Left forelimb (tissue), 1 donor: ENCODE measurements around the gene TMEM179.
"Not testable (repeated sequence)": the region's sequence is repeated elsewhere in the genome, so short reads cannot be mapped to it uniquely, and the experiment has no call there.

Source experiments
- DNase-seq: peaks from one replicate; pipeline ENCODE4 v3.0.0-alpha.2; 2018; ENCODE audit warnings: low spot score

TMEM179 gene

GRCh38 chr14:104604458-104605449, at the start of gene TMEM179:
TSS of gene TMEM179 (minus strand) at chr14:104604772. CDS start at chr14:104604741, 31 bp downstream.
- DNase-seq, result peak; percentile 76

DNA sequence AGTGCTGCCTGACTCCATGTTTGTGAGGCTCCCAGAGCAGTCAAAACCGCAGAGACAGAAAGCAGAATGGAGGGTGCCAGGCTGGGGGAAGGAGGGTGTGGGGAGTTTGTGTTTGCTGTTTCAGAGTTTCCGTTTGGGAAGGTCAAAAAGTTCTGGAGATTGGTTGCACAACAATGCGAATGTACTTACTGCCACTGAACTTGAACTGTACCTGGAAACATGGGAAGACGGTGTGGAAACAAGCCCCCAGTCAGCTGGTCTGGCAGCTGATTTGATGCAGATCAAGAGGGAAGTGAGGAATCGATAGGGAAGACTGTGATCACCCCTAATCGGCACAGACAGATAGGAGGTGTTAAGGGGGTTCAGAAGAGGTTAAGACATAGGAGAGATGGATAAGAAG, 49.5 kb upstream of the TMEM179 start:
- no peak for DNase-seq

- not testable (repeated sequence) for DNase-seq
These were observed 48.8 kb upstream of the TMEM179 start for GRCh38 chr14:104653130-104653920.

GRCh38 chr14:104652386-104652785, 47.8 kb upstream of the TMEM179 start:
- no peak for DNase-seq

DNA sequence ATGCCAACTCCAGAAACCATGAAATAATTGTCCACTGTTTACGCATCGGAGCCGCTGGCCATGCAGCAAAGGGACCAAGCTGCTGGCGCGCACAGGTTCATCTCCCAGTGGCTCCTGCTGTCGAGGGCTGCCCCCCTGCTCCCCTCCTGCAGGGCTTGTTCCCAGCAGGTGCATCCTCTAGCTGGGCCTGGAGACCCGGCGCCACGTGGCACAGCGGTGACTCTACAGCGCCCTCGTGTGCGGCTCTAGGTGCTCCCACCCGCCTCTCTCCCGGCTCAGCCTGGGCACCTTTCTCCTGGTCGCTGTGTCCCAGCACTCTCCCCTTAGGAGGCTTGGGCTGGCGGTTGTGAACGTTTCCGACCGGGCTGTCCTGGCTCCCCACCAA, 47.3 kb upstream of the TMEM179 start:
- DNase-seq, result no peak

DNA sequence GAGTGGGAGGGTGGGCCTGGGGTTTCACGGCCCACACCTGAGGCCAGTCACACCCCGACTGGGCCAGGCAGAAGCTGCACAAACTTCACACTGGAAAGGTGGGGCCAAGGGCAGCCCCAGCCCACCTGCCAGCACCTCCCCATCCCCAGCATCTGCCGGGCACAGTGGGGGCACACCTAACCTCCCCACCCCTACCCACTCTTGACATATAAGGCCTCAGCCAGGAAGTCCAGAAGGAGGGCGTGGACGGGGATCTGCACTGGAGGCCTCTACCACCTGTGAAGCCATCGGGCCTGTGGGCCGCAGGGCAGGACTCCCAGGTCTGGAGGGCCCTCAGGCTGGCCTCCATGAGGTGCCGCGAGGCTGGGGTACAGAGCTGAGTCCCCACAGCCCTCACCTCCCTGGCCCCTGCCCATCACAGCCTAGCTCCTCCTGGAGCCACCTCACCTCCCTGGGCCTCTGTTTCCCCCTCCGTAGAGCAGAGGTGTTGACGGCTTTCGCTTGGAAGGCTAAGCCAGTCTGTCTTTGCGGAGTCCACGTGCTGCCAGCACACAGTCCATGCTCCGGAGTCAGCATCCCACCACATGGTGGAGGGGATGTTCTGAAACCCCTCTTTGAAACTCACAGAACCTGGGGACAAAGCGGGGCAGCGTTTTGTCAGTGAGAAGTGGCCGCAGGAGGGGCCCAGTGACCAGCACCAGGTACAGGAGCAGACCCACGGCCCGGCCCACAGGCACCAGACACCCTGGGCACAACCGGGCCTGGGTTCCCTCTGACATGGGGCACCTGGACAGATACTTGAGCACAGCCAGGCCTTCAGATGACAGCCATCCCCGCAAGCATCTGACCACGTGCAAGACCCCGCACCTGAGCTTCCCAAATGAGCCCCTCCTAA, 46.7 kb upstream of the TMEM179 start:
- no peak for DNase-seq

DNA sequence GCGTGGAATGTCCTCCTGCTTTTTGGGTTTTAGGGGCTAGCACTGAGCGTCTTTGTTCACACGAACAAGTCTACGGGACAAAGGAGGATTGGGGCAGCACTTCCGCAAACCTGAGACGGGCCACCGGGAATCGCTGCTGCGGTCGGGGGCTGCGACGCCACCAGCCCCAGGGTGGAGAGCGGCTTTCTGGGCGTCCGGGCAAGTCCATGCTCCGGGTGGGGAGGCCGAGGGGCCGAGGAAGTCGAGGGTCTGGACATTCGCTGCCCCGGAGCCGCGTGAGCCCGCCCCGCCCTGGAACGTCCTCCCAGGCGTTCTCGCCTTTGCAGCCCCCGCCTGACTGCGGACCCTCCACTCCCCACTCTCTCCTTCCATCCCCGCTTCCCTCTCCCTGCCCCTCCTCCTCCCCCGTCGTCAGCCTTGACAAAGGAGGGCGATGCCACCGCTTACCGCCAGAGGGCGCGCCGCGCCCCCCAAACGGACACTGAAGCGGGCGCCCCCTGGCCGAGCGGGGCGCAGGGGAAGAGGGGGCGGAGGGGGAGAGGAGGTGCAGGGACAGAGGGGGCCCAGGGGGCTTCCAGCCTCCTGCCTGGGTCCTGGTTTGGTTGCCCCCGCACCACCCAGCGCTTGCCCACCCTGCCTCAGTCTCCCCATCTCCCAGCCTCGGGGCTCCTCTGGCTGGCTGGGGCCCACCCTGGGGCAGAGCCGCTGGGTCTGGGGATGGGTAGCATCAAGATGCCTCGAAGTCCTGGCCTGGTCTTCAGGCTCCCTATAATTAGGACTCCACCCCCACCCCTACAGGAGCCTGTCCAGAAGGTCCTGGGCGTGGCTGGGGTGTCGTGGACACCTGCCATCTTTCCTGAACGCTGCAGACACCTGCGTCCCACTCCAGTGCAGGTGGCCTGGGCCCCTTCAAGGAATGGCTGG, 45.7 kb upstream of the TMEM179 start:
- peak; percentile 85 for DNase-seq

DNA sequence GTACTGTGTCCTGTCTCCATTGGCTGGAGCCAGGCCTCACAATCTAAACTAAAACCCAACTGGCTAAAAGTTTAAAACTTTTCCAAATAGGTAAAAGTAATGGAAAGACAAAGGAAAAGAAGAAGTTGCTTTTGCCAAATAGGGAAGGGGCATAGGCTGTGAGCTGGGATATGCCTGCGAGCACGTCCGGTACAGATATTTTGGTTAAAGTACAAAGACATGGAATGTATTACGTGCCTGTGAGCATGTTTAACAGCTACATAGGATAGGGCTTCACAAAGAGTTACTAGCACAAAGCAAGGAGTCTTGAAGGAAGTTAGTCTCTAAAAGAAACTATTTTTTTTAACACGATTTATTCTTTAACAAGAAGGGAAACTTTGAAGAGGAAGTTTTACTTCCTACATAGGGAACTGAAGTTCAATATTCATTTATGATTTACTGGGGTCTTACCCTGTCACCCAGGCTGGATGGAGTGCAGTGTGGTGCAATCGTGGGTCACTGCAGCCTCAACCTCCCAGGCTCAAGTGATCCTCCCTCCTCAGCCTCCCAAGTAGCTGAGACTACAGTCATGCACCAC, 43.0 kb upstream of the TMEM179 start:
- no peak for DNase-seq

GRCh38 chr14:104644656-104645378, 40.2 kb upstream of the TMEM179 start:
- DNase-seq, result no peak

DNA sequence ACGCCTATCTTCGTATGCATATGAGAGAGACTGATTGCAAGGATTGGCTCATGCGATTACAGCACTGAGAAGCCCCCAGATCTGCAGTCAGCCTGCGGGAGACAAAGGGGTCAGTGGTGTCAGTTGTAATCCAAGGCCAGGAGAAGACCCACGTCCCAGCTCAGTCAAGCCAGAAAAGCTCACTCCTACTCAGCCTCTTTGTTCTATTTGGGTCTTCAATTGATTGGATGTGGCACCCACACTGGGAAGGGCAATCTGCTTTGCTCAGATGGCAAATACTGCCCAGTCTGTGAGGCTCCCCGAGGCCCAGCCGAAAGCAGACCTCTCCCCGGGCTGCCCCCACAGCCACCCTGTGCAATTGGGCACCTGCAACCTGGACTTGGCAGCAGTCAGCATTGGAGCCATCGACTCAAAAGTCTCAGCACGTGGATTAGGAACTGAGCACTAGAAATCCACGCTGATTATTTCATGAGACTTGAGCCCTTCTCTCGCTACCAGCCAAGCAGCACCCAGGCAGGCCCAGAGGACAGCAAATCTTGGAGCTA, 39.6 kb upstream of the TMEM179 start:
- no peak for DNase-seq

GRCh38 chr14:104643306-104643705, 38.7 kb upstream of the TMEM179 start:
- DNase-seq, result no peak

GRCh38 chr14:104642540-104642868, 37.9 kb upstream of the TMEM179 start:
- DNase-seq, result no peak

- no peak for DNase-seq
These were observed 37.4 kb upstream of the TMEM179 start for GRCh38 chr14:104641753-104642539.

DNA sequence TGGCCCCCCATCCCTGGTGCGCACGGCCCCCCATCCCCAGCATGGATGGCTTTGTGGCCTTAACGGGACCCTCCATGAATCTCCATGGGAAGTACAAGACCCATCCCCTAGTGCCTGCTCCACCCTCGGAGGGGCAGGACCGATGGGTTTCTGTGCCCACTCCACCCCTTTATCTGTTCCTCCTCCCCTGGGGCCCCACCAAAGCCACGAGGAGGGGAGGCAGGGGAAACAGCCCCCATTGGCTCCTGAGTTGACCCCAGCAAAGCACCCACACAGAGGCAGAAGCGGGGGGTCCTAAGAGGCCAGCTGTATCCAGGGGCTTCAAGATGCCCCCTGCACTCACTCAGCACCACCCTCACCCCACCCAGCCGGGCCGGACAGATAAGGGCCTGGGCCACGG, 36.1 kb upstream of the TMEM179 start:
- DNase-seq, result no peak

- no peak for DNase-seq
These were observed 35.4 kb upstream of the TMEM179 start for GRCh38 chr14:104639885-104640548.

- no peak for DNase-seq
These were observed 34.9 kb upstream of the TMEM179 start for GRCh38 chr14:104639471-104639870.

GRCh38 chr14:104638927-104639450, 34.4 kb upstream of the TMEM179 start:
- DNase-seq, result no peak

- DNase-seq, result no peak
These were observed 33.6 kb upstream of the TMEM179 start for GRCh38 chr14:104638190-104638589.
